ENCODE data around the gene CRYL1.
A peak's percentile ranks its signal among the peaks of the same experiment; 100 is the strongest.

CRYL1 gene

GRCh38 chr13:20525601-20526544 lies at the start of gene CRYL1:
Gene CRYL1, minus strand, starts transcription at chr13:20525857. Its CDS starts 63 bp downstream, at chr13:20525794.
- DNase-seq = peak; percentile 78

- DNase-seq = no peak
These were observed 48.0 kb upstream of the CRYL1 start for GRCh38 chr13:20573636-20574035.

- no peak for DNase-seq
These were observed 47.5 kb upstream of the CRYL1 start for GRCh38 chr13:20573186-20573585.

GRCh38 chr13:20571676-20572075 lies 46.0 kb upstream of the CRYL1 start:
- DNase-seq = no peak

GRCh38 chr13:20570517-20570916 lies 44.9 kb upstream of the CRYL1 start:
- DNase-seq = no peak

GRCh38 chr13:20567881-20568528 lies 42.3 kb upstream of the CRYL1 start:
- no peak for DNase-seq

- DNase-seq = peak; percentile 85
These were observed 41.5 kb upstream of the CRYL1 start, which contains the start of gene IFT88 for GRCh38 chr13:20566898-20567874. Gene IFT88, plus strand, starts transcription at chr13:20567157. Its CDS starts 7,229 bp downstream, at chr13:20574386.

GRCh38 chr13:20566468-20566897 lies 40.8 kb upstream of the CRYL1 start:
- DNase-seq = no peak

GRCh38 chr13:20565115-20565736 lies 39.6 kb upstream of the CRYL1 start:
- DNase-seq = no peak

GRCh38 chr13:20561741-20562140 lies 36.1 kb upstream of the CRYL1 start:
- no peak for DNase-seq

GRCh38 chr13:20559659-20560356 lies 34.2 kb upstream of the CRYL1 start:
- no peak for DNase-seq

GRCh38 chr13:20558982-20559381 lies 33.3 kb upstream of the CRYL1 start:
- DNase-seq = no peak

GRCh38 chr13:20553311-20553710 lies 27.7 kb upstream of the CRYL1 start:
- no peak for DNase-seq

- DNase-seq = no peak
These were observed 25.1 kb upstream of the CRYL1 start for GRCh38 chr13:20550799-20551198.

- DNase-seq = no peak
These were observed 21.8 kb upstream of the CRYL1 start for GRCh38 chr13:20547479-20547908.

- DNase-seq = no peak
These were observed 20.9 kb upstream of the CRYL1 start for GRCh38 chr13:20546556-20546955.

- no peak for DNase-seq
These were observed 18.7 kb upstream of the CRYL1 start for GRCh38 chr13:20544201-20544923.

GRCh38 chr13:20536992-20537391 lies 11.3 kb upstream of the CRYL1 start:
- DNase-seq = no peak

- DNase-seq = no peak
These were observed 8.5 kb upstream of the CRYL1 start for GRCh38 chr13:20534038-20534608.

GRCh38 chr13:20528452-20528851 lies 2.8 kb upstream of the CRYL1 start:
- no peak for DNase-seq
